NCI-H2196 (cell line): ENCODE data around the gene MCTP1.

ENCODE experiments used
- DNase-seq: peaks from one replicate; lab custom pipeline; 2025; ENCODE audit not compliant: unreplicated experiment; lab: John Stamatoyannopoulos, UW

MCTP1 gene

DNA sequence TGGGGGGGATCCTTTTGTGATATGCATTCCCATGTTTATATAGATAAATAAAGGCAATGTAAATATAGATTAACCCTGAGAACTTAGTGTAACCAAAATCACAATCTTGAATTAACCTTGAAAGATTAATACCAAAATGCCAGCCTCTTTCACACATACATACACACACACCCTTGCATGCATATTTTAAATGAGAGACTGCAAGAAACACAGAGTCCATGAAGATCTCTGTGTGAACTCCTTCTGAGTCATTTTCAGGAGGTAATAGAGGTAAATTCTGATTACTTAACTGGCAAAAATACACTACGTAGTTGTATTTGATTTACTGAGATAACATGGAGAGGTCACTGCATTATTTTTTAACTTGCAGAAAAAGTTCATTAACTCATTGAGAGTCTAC lies 548.4 kb downstream of the MCTP1 start:
- DNase-seq: no peak

DNA sequence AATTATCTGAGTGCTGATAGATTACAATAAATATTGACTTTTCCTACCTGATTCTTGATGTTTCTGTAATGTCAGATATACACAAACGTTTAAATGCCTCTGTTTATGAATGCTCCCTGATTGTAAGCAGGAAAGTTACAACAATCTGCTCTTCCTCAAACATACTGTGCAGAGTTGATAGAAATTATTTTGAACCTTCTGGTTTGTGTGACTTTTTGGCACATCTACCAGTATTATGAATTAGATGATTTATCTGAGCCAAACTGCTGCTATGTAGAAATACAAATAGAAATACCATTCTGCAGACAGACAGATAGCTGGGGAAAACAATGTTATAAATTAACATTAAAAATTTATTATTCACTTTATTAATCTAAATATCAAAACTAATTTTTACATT lies 553.4 kb downstream of the MCTP1 start:
- no peak for DNase-seq

DNA sequence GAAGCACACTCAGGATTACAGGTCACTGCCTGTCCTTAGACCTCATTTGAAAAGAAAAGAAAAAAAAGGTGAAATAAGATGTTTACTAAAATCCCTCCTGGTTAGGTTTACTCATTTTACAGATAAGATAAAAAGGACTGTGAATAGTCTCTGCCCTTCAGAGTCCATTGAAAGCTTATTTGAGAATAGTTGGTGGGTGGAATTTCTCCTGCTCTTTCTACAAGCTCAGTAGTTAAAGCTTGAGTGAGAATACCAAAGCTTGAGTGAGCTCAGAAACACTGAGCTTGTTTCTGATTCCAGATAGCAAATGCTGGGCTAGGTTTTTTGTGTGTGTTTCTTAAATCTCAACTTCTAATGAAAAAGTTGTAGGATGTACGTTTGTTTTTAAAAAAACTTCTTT lies 559.8 kb downstream of the MCTP1 start:
- no peak for DNase-seq

DNA sequence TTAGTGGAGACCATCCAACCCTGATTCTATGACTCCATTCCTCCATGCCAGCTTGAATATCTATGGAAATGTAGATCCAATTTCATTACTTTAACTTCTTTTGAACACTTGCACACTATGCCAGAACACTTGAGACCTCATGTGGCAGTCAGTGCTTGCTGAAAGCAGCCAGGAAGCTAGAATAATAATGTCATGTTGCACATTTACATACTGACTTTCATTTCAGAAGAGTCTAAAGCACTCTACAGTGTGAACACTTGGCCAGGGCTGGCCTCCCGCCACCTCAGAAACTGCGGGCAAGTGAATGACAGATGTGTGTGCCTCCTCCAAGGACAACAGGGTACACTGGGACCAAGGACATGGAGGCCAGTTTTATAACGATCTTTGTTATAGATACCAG lies 569.1 kb downstream of the MCTP1 start:
- DNase-seq: no peak

DNA sequence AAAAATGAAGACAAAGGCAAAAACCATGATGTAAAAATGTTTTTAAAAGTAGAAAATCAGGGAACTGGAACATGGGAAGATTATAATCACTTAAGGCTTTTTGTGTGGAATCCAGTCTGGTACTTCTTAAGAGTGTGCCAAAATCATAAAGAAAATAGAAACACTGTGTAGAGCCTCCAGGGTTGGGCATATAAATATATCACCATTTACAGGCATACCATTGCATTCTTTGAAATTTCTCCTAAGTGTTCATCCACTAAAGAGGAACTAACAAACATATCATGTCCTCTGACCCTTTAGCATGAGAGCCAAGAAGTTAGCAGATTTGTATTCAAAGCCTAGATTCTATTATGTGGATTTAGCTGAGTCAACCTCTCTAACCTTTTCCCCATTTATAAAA lies 573.1 kb downstream of the MCTP1 start:
- DNase-seq: no peak

DNA sequence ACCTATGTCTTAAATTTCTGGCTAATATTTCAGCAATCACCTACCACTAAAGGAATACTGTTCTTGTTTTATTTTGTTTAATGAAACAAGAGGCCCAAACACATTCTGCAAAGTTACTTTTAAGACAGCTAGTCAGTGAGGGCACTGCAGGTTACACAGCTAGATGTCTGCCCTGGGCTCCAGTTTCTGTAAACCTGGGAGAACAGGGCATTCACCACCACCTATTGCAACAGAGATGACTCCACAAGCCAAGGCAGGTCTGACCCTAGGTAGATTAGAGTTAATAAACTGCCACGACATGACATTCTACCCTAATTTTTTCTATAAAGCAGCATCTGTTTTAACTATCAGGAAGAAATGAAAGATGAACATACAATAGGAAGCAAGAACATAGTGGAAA lies 575.6 kb downstream of the MCTP1 start:
- no peak for DNase-seq

DNA sequence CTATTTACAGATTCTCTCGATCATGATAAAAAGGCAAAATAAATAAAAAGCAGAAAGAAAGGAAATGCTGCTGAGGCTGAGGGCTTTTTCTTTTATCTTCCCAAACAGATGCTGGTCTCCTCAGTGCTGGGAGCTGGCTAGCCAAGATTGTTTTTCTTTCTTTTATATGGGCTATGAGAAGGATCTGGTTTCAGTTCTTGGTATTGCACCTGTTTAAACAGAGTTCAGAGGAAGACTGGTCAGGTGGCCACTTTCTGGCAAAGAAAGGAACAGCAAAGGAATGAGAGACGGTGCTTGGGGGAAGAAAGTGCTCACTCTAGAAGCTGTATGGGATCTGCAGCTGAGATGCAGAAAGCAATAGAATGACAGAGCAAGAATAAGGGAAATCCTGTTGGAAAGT lies 577.5 kb downstream of the MCTP1 start:
- DNase-seq: peak; percentile 48

DNA sequence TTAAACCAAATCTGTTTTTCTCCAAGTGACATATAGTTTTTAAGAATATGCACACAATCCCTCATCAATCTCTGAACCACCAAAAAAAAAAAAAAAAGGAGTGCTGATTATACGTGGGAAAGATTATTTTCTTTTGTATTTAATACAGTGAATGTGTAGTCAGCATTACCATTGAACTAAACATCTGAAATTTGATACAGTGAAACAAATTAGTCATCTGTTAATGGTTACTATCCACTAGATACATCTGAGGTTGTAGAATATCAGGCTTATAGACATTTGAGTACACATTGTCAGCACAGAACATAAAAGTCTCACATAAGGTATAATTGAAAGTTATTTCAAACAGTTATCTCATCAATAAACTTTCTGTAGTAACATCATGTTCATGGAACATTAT lies 579.5 kb downstream of the MCTP1 start:
- no peak for DNase-seq

DNA sequence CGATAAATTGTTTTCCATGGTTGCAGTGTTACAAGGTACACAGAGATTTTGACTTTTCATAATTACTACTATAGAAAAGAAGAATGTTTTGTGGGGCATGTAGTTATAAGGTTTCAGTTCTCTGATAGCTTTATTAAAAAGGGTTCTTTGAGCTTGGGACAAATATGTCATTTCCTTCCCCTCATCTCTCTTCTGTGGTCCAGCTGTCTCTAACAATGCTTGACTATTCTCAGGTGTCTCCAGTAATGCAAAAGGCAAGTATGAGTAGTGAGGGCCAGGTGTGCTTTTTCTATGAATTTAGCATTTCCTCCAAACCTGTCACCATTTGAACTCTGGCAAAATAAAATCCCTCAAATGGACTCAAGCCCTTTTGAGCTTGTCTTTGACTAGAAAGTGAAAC lies 582.2 kb downstream of the MCTP1 start:
- DNase-seq: peak; percentile 31

DNA sequence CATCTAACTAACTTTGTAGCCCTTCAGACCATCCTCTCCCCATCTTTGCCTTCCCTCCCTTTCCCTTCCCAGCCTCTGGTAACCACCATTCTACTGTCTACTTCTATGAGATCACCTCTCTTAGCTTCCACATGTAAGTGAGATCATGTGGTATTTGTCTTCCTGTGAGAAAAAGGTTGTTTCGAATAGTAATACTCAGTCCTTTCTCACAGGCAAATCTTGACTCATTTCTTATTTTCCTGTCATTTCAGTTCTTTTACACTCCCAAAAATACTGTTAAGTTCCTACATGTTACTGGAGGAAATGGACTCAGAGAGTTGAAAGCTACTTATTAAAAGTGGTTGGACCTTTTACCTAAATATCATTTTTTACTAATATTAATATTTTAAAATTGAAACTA lies 584.3 kb downstream of the MCTP1 start:
- no peak for DNase-seq

DNA sequence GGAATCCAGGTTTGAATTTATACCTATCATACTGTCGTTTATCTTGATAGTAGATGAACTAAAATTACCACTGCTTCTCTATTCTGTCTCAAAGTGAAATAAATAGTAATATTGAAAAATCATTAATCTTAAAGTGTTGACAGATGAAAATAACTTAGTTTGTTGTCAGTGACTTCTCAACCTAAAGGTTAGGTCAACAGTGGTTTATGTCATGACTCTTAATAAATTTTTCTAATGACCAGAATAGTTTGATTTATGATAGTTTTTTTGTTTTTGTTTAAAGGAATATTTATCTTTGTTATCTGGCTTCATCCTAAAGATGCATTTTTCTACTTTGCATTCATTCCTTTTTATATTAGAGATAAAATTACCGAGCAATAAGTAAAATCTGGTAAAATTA lies 585.3 kb downstream of the MCTP1 start:
- no peak for DNase-seq

DNA sequence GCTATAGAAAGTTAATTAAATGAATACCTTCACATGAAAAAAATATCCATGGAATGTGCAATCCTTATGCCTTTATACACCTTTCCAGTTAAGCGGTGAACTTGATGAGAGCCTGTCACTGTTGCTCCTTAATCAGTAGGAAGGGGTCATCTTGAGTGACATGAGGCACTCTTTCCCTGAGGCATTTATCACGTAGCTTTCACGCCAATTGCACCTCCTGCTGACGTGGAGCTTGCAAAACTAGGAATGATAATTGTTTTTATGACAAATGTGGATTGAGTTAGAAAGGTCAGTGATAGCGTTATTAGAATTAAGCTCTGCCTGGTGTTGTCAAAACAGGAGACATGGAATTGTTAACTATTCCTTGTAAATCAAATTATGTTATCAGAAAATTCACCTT lies 586.7 kb downstream of the MCTP1 start:
- no peak for DNase-seq

DNA sequence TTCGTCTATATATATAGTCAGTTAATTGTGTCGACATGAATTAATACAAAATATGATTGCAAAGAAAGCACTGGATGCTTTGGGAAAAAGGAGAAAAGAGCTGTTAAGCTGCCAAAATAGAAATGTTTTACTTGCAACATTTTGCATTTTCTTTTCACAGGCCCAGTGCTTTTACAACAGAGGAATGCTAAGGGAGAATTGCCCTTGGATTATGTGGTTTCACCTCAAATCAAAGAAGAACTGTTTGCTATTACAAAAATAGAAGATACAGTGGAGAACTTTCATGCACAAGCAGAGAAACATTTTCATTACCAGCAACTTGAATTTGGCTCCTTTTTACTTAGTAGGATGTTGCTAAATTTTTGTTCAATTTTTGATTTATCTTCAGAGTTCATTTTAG lies 590.2 kb downstream of the MCTP1 start:
- DNase-seq: no peak

DNA sequence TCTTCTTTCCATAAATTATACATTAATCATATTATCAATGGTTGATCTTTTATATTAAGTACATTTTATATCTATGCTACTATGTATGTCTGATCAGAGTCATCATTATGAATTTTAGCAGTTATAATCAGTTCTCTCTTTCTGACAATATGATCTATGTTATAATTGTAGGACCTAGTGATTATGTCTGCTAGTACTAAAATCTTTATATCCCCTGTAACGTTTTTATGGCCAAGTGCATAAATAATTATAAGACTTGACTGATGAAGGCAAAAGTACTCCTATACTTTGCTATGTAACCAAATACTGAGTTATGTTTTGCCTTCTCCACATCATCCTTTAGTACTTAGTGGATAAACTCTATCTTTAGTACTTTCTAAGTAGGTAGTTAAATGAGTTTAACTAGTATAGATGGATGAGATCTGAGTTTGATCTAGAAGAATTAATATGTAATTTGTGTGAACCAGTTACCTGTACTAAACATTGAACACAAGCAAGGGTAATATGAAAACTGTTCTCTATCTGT lies 591.0 kb downstream of the MCTP1 start:
- no peak for DNase-seq

DNA sequence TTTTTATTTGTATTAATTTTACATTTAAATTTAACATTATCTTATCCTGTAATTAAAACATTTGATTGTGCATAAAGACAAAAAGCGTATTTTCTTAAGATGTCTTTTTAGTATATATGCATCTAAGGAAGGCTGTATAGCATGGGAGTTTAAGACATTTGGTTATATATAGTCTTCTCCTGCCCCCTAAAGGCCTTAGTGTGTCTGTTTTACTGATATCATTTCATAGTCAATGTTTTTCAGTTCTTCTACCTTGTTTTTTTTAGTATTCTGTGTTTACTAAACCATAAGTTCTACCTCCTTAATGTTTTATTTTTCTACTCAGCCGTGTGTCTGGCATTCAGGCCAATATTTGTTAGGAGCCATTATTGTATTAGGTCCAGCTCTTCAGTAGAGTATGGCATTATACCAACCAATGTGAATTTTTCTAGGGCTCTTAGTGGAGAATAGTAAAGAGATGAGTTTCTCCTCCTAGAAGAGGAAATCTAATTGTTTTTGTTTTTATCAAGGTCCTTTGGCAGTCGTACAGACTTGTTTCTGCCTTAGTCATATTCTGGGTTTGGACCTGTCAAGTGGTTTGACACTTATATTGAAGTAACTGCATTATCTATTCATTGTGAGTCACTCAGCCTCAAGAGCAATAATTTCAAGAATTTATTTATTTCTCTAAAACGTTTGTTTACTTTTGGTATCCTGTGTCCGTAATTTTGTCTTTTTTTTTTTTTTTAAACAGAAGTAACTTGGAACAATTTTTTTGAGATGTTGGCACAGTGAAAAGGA lies 591.7 kb downstream of the MCTP1 start:
- peak; percentile 29 for DNase-seq

DNA sequence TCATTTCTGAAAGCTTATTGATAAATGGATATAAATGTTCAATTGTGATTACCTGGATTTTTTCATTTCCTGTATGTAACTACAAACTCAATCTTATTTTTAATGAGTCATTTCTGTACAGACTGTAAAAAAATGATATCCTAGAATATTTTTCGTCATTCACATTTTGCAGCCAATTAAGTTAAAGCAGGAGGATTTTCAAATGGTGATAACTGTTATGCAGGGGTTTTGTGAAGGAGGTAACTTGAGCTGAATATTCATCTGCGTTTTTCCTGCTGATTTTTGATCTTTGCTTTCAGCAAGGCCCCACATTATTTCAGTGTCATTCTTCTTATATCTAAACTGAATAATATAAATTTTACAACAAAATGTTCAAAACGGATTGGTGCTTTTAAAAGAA lies 592.3 kb downstream of the MCTP1 start:
- DNase-seq: no peak

DNA sequence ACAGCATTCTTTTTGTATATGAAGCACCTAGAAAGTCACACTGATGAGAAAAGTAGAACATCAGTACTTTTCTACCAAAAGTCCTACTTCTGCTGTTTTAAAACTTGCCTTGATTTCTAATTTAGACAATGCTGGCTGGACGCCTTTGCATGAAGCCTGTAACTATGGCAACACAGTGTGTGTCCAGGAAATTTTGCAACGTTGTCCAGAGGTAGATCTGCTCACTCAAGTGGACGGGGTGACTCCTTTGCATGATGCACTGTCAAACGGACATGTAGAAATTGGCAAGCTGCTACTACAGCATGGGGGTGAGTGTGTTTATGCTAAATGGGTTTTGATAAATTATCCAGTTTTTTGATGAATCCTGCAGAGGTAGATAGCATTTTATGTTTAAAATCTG lies 592.9 kb downstream of the MCTP1 start:
- DNase-seq: peak; percentile 58

DNA sequence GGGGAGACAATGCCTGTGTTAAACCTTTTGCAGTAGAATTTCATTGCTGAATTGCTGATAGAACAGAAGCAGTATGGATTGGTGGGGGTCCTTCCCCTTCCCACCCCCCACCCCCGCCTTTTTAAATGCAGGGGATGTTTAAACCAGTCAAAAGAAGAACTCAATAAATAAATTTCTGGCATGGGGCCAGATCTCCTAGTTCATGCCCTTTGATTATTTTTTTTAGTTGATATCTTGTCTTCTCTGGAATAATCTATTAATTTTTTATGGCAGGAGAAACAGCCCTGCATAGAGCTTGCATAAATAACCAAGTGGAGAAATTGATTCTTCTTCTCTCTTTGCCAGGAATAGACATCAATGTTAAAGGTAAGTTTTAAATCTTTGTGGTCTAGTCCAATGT lies 593.6 kb downstream of the MCTP1 start:
- DNase-seq: no peak

DNA sequence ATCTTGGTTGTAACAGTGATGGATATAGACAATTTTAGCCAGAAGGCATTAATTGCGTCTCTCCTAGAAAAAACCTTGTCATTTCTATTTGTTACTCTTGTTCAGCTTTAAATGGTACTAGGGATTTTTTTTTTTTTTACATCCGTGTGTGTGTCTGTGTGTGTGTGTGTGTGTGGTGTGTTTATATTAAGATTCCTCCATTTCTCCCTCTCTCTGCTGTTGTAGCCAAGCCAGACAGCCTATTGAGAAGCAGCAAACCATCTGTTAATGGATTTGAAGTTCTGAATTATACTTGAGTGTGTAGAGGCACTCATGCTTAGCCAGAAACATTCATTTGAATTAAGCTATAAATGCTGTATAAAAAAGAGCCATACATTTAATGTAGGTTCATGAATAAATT lies 594.1 kb downstream of the MCTP1 start:
- DNase-seq: no peak

DNA sequence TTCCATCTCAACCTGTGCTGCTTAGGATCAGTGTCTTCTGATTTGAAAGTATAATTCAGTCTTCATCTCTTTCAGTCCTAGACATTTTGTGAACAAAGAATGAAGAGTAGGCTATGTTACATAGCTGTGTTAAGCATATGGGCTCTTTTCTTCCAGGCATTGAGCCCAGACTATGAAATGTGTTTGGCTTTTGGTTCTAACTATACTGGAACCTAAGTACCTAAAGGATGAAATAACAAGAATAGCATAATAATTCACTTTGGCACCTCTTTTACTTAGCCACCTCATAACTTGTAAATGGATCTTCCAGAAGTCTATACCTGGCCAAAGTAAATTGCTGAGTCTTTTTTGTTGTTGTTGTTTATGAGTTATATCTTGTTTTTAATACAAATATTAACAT lies 595.0 kb downstream of the MCTP1 start:
- no peak for DNase-seq

DNA sequence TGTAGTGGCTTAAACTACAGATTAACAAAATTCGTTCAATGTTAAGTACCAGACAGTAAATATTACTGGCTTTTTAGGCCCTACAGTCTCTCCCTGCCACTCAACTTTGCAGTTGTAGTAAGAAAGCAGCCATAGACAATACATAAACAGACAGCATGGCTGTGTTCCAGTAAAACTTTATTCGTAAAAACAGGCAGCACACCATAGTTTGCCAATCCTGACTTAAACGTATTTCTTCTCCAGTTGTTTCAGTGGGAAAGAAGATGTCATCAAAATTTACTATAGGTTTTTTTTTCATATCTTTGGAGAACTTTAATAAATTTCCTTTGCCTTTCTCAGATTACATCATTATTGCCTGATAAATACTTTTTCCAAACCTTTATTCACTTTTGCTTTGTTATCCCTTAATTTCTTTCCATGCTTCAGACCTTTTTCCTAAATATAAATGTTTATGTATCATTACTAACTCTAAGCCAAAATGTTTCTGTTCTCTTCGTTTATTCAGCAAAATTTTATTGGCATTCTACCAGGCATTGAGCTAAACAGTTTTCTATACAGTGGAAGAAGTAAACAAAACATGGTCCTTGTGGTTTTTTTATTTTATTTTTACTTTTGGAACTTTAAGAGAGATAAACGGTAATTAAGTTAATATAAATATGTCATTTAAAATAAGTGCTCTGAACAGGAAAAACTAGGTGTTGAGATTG lies 601.9 kb downstream of the MCTP1 start:
- DNase-seq: no peak

DNA sequence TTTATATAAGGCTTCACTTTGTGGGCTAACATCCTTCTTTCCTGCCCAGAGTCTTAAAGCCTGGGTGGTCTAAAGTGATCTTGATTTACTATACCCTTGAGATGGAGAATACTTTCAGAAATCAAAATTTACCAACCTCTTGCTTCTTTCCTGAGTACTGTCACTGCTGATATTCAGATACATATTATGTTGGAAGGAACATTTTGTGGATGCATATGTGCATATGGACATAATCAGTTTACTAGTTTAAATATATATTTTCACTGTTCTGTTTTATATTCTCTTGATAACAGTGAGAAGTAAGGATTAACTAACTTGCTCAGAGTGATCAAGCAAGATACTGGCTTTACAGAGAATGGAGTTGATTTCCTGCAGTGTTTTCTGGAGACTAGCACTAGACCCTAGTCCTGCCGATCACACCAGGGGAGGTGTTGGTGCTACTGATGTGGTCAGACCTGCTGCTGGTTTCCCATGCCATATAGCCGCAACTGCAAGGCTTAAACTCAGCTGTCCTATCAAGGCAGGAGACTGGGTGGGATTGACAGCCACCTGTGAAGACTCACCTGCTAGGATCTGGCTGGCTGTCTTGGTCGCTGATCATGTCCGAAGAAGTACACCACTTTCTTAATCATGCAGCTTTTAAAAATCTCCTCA lies 608.8 kb downstream of the MCTP1 start:
- DNase-seq: no peak
